ENCODE results near the gene GPR33.
"Not testable (repeated sequence)": the region's sequence is repeated elsewhere in the genome, so short reads cannot be mapped to it uniquely, and the experiment has no call there.

GPR33 gene

GRCh38 chr14:31487886-31488285 is at the start of gene GPR33:
GPR33 (minus strand) TSS chr14:31488039; CDS start chr14:31483965, 4,074 bp downstream.
- no peak for DNase-seq (ENCODE audit: low read depth in 3 of 3)

GRCh38 chr14:31536201-31536960 is 48.5 kb upstream of the GPR33 start:
- no peak for DNase-seq (ENCODE audit: low read depth in 3 of 3)

- DNase-seq (ENCODE audit: low read depth in 3 of 3): no peak
Measured at GRCh38 chr14:31530136-31530535, 42.3 kb upstream of the GPR33 start.

- DNase-seq (ENCODE audit: low read depth in 3 of 3): no peak
Measured at GRCh38 chr14:31529053-31529452, 41.2 kb upstream of the GPR33 start.

- no peak for DNase-seq (ENCODE audit: low read depth in 3 of 3)
Measured at GRCh38 chr14:31527546-31527945, 39.7 kb upstream of the GPR33 start.

GRCh38 chr14:31527087-31527486 is 39.2 kb upstream of the GPR33 start:
- DNase-seq (ENCODE audit: low read depth in 3 of 3): no peak

GRCh38 chr14:31510855-31511254 is 23.0 kb upstream of the GPR33 start:
- no peak for DNase-seq (ENCODE audit: low read depth in 3 of 3)

GRCh38 chr14:31510222-31510621 is 22.4 kb upstream of the GPR33 start:
- no peak for DNase-seq (ENCODE audit: low read depth in 3 of 3)

- no peak for DNase-seq (ENCODE audit: low read depth in 3 of 3)
Measured at GRCh38 chr14:31508135-31508534, 20.3 kb upstream of the GPR33 start.

GRCh38 chr14:31505411-31505810 is 17.6 kb upstream of the GPR33 start:
- DNase-seq (ENCODE audit: low read depth in 3 of 3): no peak

- DNase-seq (ENCODE audit: low read depth in 3 of 3): no peak
Measured at GRCh38 chr14:31501870-31502269, 14.0 kb upstream of the GPR33 start.

GRCh38 chr14:31492759-31493498 is 5.1 kb upstream of the GPR33 start:
- no peak for DNase-seq (ENCODE audit: low read depth in 3 of 3)

GRCh38 chr14:31489691-31490090 is 1.9 kb upstream of the GPR33 start:
- DNase-seq (ENCODE audit: low read depth in 3 of 3): no peak

GRCh38 chr14:31486764-31487163 is 1.1 kb downstream of the GPR33 start:
- no peak for DNase-seq (ENCODE audit: low read depth in 3 of 3)

GRCh38 chr14:31484754-31485153 is 3.1 kb downstream of the GPR33 start:
- DNase-seq (ENCODE audit: low read depth in 3 of 3): no peak

- DNase-seq (ENCODE audit: low read depth in 3 of 3): no peak
Measured at GRCh38 chr14:31480156-31480555, 7.7 kb downstream of the GPR33 start.

GRCh38 chr14:31479027-31479426 is 8.8 kb downstream of the GPR33 start:
- DNase-seq (ENCODE audit: low read depth in 3 of 3): no peak

- no peak for DNase-seq (ENCODE audit: low read depth in 3 of 3)
Measured at GRCh38 chr14:31477248-31477647, 10.6 kb downstream of the GPR33 start.

GRCh38 chr14:31476131-31476866 is 11.5 kb downstream of the GPR33 start:
- no peak for DNase-seq (ENCODE audit: low read depth in 3 of 3)

GRCh38 chr14:31466554-31466953 is 21.3 kb downstream of the GPR33 start:
- DNase-seq (ENCODE audit: low read depth in 3 of 3): no peak

GRCh38 chr14:31465111-31465510 is 22.7 kb downstream of the GPR33 start:
- no peak for DNase-seq (ENCODE audit: low read depth in 3 of 3)

- not testable (repeated sequence) for DNase-seq (ENCODE audit: low read depth in 3 of 3)
Measured at GRCh38 chr14:31462450-31462849, 25.4 kb downstream of the GPR33 start.

GRCh38 chr14:31461545-31461944 is 26.3 kb downstream of the GPR33 start:
- DNase-seq (ENCODE audit: low read depth in 3 of 3): no peak

Measured in stimulated activated CD4-positive, alpha-beta T cell treated with anti-CD3 and anti-CD28 coated beads, TNF-alpha, amount 100 ng/mL, for 4 hours (primary cell).